ENCODE results near the gene SERPINB12.

SERPINB12 gene

DNA sequence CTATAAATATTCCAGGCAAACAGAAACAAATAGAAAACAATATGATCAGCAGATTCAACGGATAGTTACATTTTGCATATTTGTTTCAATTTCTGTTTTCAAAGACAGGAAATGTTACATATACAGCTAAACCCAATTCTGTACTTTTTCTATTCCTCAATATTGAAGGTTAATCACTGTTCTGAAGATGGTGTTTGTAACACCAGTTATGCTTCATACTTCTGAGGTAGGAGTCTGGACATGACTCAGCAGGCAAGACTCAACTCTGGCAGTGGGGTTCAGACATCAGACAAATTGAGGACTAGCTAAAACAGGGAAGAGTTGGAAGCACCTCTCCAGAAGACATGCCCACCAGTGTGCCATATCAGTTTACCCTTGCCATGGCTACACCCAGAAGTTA, 61.6 kb downstream of the SERPINB12 start:
- DNase-seq (ENCODE audit: low read depth): no peak

DNA sequence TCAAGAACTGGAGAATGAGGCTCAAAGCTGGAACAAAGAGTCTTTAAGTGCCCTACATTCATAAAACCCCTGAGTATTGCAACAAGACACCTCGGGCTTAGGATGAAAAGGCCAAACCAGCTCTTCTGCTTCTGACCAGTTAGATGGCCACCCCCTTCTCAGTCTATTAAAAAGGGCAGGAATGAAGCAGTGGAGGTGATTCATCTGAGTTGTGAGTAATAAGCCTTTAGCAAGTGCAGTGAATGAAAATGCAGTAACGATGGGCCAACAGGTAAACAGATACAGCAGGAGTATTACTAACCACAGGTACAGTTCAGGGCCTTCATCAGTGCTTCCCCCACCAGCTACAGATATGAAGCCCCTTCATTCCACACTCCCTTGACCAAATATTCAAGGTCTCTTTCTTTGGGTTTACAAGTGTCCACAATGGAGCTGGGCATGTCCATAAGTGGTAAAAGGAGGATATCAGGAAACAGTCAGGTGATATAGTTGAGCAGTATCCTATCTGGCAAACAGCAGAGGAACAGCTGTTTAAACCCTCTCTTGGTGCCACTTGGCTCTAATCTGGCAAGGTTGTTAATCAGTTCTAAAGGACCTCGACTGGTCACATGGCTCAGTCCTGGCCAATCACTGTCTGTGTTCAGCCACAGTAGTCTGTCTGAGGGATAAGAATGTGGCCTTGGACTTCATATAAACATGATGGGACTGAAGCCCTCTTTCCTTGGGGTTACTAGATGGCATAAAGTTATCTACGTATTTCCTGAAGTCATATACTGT, 62.8 kb downstream of the SERPINB12 start:
- DNase-seq (ENCODE audit: low read depth): no peak

DNA sequence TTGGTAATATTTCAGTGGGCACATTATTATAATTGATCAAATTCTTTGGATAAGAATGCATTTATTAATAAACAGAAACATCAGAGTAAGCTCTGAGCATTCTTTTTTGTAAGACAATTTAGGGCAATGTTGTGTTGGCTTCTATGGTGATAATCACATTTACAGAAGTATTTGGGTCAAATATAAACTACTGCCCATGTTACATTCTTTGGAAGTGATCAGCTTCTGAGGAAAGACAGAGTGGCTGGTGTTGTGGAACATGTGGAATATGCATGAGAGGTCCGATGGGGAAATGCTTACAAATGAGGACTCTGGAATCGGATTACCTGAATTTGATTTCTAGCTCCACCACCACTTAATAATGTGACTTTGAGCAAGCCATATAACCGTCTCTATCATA, 64.4 kb downstream of the SERPINB12 start:
- no peak for DNase-seq (ENCODE audit: low read depth)

DNA sequence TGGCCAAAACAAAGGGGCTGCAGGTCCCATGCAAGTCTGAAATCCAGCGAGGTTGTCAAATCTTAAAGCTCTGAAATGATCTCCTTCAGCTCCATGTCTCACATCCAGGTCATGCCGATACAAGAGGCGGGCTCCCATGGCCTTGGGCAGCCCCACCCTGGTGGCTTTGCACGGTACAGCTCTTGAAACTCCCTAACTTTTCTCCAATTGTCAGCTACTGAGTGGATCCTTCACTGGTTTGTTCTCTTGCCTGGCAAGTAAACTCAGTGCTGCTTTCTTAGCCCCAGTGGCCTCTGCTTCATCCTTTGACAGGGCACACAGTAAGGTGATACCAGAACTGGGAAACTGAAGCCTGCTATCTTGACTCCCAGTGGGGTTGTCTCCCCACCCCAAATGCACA, 71.3 kb downstream of the SERPINB12 start:
- no peak for DNase-seq (ENCODE audit: low read depth)

DNA sequence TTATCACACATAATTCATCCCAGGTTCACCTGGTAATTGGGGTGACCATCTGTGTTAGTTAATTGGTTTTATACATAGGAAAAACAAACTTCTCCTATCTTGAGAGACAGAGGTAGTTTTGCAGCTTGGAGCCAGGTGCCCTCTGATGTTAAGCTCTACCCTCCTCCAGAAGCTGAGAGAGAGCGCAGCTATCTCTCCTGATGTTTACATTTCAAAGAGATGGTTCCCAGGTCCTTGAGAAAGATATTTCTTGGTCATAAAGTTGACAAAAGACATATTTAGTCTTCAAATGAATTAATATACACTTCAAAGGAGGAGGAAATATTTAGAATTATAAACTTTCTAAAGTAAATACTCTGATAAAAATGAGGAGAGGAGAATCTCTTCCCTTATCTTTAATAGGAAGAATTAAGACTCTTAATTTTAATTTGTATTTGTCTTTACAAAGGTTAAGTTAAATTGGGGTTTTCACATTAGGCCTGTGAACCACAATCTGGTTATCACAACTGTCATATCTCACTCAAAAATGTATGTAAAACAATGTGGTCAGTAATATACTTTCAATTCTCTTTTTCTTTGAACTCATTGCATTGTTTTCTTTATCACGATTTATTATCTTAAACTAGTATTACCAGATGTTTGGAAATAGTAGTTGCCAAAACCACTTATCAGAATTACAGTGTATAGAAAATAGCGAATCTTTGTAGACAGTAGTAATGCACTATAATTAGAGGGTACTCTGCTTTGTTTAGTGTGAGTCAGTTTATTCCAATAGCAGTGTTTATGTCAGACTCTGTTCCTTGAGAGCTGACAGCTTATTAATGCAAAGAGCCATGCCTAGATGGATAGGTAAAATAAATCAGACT, 75.1 kb downstream of the SERPINB12 start:
- DNase-seq (ENCODE audit: low read depth): no peak

DNA sequence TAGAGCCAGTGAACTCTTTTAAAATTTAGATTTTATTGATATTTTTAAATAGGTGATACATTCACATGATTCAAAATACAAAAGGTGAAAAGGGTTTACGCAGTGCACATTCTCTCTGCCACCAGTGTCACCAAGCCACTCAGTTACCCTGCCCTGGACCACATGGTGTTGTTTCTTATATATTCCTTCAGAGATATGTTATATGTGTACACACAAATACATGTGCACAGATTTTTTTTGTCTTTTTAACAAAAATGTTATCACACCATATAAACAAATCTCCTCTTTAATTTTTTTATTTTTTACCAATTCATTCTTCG, 75.7 kb downstream of the SERPINB12 start:
- no peak for DNase-seq (ENCODE audit: low read depth)

Measured in activated T-helper 9 cell treated with anti-CD3 and anti-CD28 coated beads, Interleukin-2, amount 50 U/mL, for 16 hours (primary cell).